Adrenal gland (tissue), 12 donors: Measurements from ENCODE around the gene PIGN. TPM values are rescaled to one million over a fixed set of nuclear protein-coding genes. Genes with fewer than 3 reads are reported as not detected.

Source experiments
- DNase-seq, 7 donors: peaks; one replicate each; pipeline ENCODE4 v3.0.0-alpha.2; 2019 to 2020
- H3K27ac ChIP-seq, 5 donors: fragments of 200-600 bp; sonication (generic) in 4 of 5; 1 replicate in 3 of 5; 2 replicates in 2 of 5; pipeline versions ENCODE4 v1.5.1 to v1.8.0; 2016 to 2020; ENCODE audit warnings: mild to moderate bottlenecking in 1 of 5
- H3K27me3 ChIP-seq: fragments of 200-600 bp; 2 replicates; pipeline ENCODE4 v1.8.0; 2021
- H3K36me3 ChIP-seq, 2 donors: fragments of 200-600 bp; replicated peaks in 1 of 2; 1 replicate in 1 of 2; 2 replicates in 1 of 2; pipeline versions ENCODE4 v1.5.1 to v1.8.0; 2018 to 2022
- H3K4me1 ChIP-seq, 2 donors: fragments of 200-600 bp; replicated peaks in 1 of 2; 1 replicate in 1 of 2; 2 replicates in 1 of 2; pipeline versions ENCODE4 v1.5.1 to v1.8.0; 2018 to 2021
- H3K4me3 ChIP-seq, 4 donors: fragments of 200-600 bp; sonication (generic) in 3 of 4; one replicate each; pipeline ENCODE4 v1.5.1; 2016 to 2018
- H3K9me3 ChIP-seq, 3 donors: fragments of 200-600 bp; sonication (generic) in 1 of 3; replicated peaks in 1 of 3; 1 replicate in 2 of 3; 2 replicates in 1 of 3; pipeline versions ENCODE4 v1.5.1 to v1.8.0; 2016 to 2021
- CTCF ChIP-seq, 6 experiments: fragments of 450-650 bp in 4 of 6; fragments of 200-600 bp in 2 of 6; sonication (generic) in 1 of 6; IDR thresholded peaks; 1 replicate in 5 of 6; 2 replicates in 1 of 6; pipeline versions ENCODE4 v1.5.1 to v1.8.0; 2016 to 2021; ENCODE audit warnings: antibody characterized with exemption in 6 of 6, mild to moderate bottlenecking in 2 of 6, moderate library complexity in 1 of 6
- POLR2A ChIP-seq, 2 donors: fragments of 450-650 bp; IDR thresholded peaks; one replicate each; pipeline ENCODE4 v1.6.1; 2017; ENCODE audit warnings: antibody characterized with exemption in 2 of 2, mild to moderate bottlenecking in 2 of 2, moderate library complexity in 1 of 2
- WGBS, 4 donors: extraction: QIAGEN DNeasy Blood & Tissue Kit in 2 of 4; methylation state at CpG; one replicate each; pipeline versions ENCODE4 v1.1.5 to v1.1.7; 2013 to 2017; 5-methylcytosine and 5-hydroxymethylcytosine counted together
- intact Hi-C, 2 donors: fragments of 100-400 bp; cut with DNase I; formaldehyde crosslinking; loops; one replicate each; pipeline versions ENCODE4 v1.14.1 to v1.15.0; 2022 to 2023
- polyA plus RNA-seq, 3 donors: library from polyadenylated mRNA; stranded (reverse); fragments of 200-250 nt in 2 of 3; fragments of 350-450 nt in 1 of 3; fragmentation: Illumina TruSeq in 1 of 3; extraction: RNeasy Lipid Tissue Mini Kit (QIAGEN cat#74804) in 1 of 3; gene quantifications; one replicate each; pipeline ENCODE4 v1.2.3, GENCODE V29; 2013 to 2014
- total RNA-seq, 9 donors: library from RNA; depleted of rRNA in 4 of 9; stranded (reverse); fragments of >200 nt in 4 of 9; fragments of 120-200 nt in 1 of 9; fragmentation: NEBNext Ultra II Directional in 1 of 9; extraction: Animal tissue kit (Norgen Biotek cat#: 25700) in 1 of 9; gene quantifications; one replicate each; pipeline versions ENCODE4 v1.1.0 to v1.2.4, GENCODE V29; 2013 to 2023
- donor health status: healthy with polysubstance abuse.
- donor health status: Bipolar disorder and iron deficiency.
- donor health status: DM: yes; HTN: yes; CAD: no.
- donor health status: DM: no; HTN: no; CAD: no.
- donor health status: DM: no; HTN: no; CAD: no.
- donor health status: DM: yes; HTN: yes; CAD: no.

Gene PIGN
- total and polyA plus RNA-seq, 12 donors: 4.4 to 50.5 (median 21.7) TPM

- Histone ChIP-seq H3K4me1 (peaks cover 0 to 12% of the 10 kb centered on the region in 2 donors), H3K27me3 (no peaks in the 10 kb centered on the region), H3K9me3 (no peaks in the 10 kb centered on the region), H3K27ac (no peak overlapping the region), H3K4me3 (no peak overlapping the region), H3K36me3 (no peaks in the 10 kb centered on the region)
- intact Hi-C loops: no loop called here
- no peak for DNase-seq
- no peak for TF ChIP-seq CTCF (IDR thresholded peaks at IDR 0.05)
- TF ChIP-seq POLR2A (IDR thresholded peaks at IDR 0.05): no peak
- 70 to 91% (median 89%) methylated on average over 5 of the region's 5 CpGs for WGBS, 4 donors
These were observed 106.5 kb downstream of the PIGN start for GRCh38 chr18:62080172-62080900.

- no peaks in the 10 kb centered on the region for H3K9me3 ChIP-seq
- no peak overlapping the region for H3K4me3 ChIP-seq
- no peak for TF ChIP-seq POLR2A (IDR thresholded peaks at IDR 0.05)
- no peak for TF ChIP-seq CTCF (IDR thresholded peaks at IDR 0.05)
- no peaks in the 10 kb centered on the region for H3K27me3 ChIP-seq
- no peaks in the 10 kb centered on the region for H3K36me3 ChIP-seq
- WGBS, 4 donors: 94 to 100% (median 98%) methylated on average over 2 of the region's 2 CpGs
- DNase-seq: no peak
- H3K4me1 ChIP-seq: no peaks in the 10 kb centered on the region
- intact Hi-C loops: no loop called here
- H3K27ac ChIP-seq: no peak overlapping the region
These were observed 113.2 kb downstream of the PIGN start for GRCh38 chr18:62073461-62074281.

GRCh38 chr18:62072370-62072769 is 114.5 kb downstream of the PIGN start:
- intact Hi-C loops: no loop called here
- no peaks in the 10 kb centered on the region for H3K36me3 ChIP-seq

More at GRCh38 chr18:62072370-62072769, 114.5 kb downstream of the PIGN start:
- Histone ChIP-seq H3K27me3 (no peaks in the 10 kb centered on the region), H3K4me1 (no peaks in the 10 kb centered on the region), H3K27ac (no peak overlapping the region), H3K9me3 (no peaks in the 10 kb centered on the region), H3K4me3 (no peak overlapping the region)
- TF ChIP-seq CTCF (IDR thresholded peaks at IDR 0.05) (no peak), POLR2A (IDR thresholded peaks at IDR 0.05) (no peak)
- DNase-seq: no peak
